RWPE2 (cell line): ENCODE measurements around the gene ZNF664.

ENCODE experiments used
- ATAC-seq: fragments of 200-7000 bp; cut with Tn5 transposase; 3 replicates; pipeline ENCODE4 v1.9.1; 2021; ENCODE audit warnings: low read depth
- DNase-seq: peaks from one replicate; pipeline ENCODE4 v3.0.0-alpha.2; 2020; ENCODE audit warnings: low spot score
- H3K27ac ChIP-seq: fragments of 450-650 bp; 2 replicates; pipeline ENCODE4 v1.5.1; 2017; ENCODE audit warnings: mild to moderate bottlenecking; ENCODE audit not compliant: poor library complexity, severe bottlenecking
- H3K27me3 ChIP-seq: fragments of 250-450 bp; sonication (Bioruptor Pico); 2 replicates; pipeline ENCODE4 v1.5.1; 2021; ENCODE audit warnings: mild to moderate bottlenecking, moderate library complexity; ENCODE audit not compliant: insufficient read depth, poor library complexity, severe bottlenecking
- H3K36me3 ChIP-seq: fragments of 250-450 bp; sonication (Bioruptor Pico); 2 replicates; pipeline ENCODE4 v1.5.1; 2020; ENCODE audit warnings: low read depth, mild to moderate bottlenecking, moderate library complexity
- H3K4me1 ChIP-seq: fragments of 250-450 bp; sonication (Bioruptor Pico); 2 replicates; pipeline ENCODE4 v1.5.1; 2021; ENCODE audit warnings: mild to moderate bottlenecking, moderate library complexity; ENCODE audit not compliant: insufficient read depth, poor library complexity, severe bottlenecking
- H3K4me3 ChIP-seq: fragments of 250-450 bp; sonication (Bioruptor Pico); 2 replicates; pipeline ENCODE4 v1.5.1; 2021; ENCODE audit warnings: mild to moderate bottlenecking, moderate library complexity; ENCODE audit not compliant: severe bottlenecking
- H3K9me3 ChIP-seq: fragments of 250-450 bp; sonication (Bioruptor Pico); 2 replicates; pipeline ENCODE4 v1.5.1; 2021; ENCODE audit warnings: mild to moderate bottlenecking, moderate library complexity; ENCODE audit not compliant: severe bottlenecking
- TF ChIP-seq, protein P1 (sequence below): fragments of 450-650 bp; IDR thresholded peaks from one replicate; pipeline ENCODE4 v1.5.1; 2017; ENCODE audit warnings: mild to moderate bottlenecking, moderate library complexity; ENCODE audit not compliant: poor library complexity, severe bottlenecking

The ZNF664 gene

DNA sequence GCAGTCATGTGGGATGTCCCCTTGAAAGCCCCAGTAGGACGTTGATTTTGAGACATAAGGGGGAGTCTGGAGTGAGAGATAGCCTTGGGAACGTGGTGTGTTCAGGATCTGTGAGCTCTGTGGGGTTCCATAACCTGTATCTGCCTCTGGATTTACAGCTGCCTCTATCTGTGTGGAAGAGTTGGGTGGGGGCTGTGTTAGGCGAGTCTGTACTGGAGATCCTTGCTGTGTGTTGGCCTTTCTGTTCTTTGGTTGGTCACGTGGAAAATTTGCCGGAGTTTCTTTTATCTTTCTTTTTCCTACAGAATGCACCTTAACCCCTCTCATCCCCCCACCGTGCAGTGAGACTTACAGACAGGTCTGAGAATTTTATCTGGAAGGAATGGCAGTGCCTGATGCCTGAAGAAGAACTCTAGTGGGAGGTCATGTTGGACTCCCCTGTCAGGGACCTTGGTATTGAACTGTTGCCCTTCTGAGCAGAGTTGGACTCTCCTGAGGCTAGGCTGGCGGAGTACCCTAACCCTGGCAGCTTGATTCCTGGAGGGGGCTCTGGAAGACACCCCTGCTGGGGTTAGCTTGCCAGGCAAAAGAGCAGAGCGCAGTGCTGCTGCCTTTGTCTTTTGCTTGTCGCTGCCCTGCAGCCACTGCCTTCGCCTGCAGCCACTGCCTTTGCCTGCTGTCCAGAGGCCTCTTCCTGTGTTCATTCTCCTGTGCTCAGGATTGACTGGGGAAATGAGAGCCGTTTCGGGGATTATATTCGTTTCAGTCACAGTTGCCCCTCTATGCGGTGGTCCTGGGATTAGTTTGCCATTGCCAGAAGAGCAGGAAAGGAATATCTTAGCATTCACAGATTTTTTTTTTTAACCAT lies 34.1 kb downstream of the ZNF664 start:
- Histone ChIP-seq H3K4me1 (no peaks in the 10 kb centered on the region), H3K9me3 (no peaks in the 10 kb centered on the region), H3K27ac (no peak overlapping the region), H3K36me3 (peaks cover 41% of the 10 kb centered on the region), H3K4me3 (no peak overlapping the region), H3K27me3 (no peaks in the 10 kb centered on the region)
- DNase-seq (no peak), ATAC-seq (no peak)
- TF ChIP-seq, protein P1, sequence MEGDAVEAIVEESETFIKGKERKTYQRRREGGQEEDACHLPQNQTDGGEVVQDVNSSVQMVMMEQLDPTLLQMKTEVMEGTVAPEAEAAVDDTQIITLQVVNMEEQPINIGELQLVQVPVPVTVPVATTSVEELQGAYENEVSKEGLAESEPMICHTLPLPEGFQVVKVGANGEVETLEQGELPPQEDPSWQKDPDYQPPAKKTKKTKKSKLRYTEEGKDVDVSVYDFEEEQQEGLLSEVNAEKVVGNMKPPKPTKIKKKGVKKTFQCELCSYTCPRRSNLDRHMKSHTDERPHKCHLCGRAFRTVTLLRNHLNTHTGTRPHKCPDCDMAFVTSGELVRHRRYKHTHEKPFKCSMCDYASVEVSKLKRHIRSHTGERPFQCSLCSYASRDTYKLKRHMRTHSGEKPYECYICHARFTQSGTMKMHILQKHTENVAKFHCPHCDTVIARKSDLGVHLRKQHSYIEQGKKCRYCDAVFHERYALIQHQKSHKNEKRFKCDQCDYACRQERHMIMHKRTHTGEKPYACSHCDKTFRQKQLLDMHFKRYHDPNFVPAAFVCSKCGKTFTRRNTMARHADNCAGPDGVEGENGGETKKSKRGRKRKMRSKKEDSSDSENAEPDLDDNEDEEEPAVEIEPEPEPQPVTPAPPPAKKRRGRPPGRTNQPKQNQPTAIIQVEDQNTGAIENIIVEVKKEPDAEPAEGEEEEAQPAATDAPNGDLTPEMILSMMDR, result no peak

DNA sequence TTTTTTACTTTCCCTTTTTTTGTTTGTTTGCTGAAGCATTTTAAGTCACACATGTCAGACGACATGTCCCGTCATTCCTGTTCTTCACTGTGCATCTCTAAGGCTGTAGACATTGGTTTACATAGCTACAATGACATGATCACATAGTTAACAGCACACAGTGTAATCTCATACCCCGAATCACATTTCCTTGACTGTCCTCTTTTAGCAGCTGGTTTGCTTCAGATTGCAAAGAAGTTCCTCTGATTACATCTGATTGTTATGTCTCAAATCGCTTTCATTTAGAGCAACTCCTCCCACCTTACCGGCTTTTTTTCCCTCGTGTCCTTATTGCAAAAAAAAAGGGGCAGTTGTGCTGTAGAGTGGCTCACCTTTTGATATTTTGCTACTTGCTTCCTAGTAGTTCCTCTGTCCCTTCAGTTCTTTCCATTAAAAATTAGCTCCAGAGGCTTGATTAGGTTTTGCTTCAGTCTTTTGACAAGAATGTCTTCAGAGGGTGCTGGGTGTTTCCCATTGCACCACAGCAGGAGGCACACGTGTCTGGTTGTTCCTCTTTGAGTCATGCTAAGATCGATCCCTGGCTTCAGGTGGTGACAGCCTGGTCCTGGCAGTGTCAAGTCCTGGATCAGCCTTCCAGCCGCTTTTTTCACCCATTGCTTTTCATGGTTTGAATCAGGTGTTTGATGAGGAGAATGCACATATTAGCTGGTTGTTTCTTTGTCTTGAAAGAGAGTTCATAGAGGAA lies 35.0 kb downstream of the ZNF664 start:
- ATAC-seq, result no peak
- Histone ChIP-seq H3K27ac (no peak overlapping the region), H3K36me3 (peaks cover 51% of the 10 kb centered on the region), H3K4me3 (no peak overlapping the region), H3K4me1 (no peaks in the 10 kb centered on the region), H3K27me3 (no peaks in the 10 kb centered on the region), H3K9me3 (no peaks in the 10 kb centered on the region)
- TF ChIP-seq, protein P1, result no peak
- DNase-seq, result no peak

DNA sequence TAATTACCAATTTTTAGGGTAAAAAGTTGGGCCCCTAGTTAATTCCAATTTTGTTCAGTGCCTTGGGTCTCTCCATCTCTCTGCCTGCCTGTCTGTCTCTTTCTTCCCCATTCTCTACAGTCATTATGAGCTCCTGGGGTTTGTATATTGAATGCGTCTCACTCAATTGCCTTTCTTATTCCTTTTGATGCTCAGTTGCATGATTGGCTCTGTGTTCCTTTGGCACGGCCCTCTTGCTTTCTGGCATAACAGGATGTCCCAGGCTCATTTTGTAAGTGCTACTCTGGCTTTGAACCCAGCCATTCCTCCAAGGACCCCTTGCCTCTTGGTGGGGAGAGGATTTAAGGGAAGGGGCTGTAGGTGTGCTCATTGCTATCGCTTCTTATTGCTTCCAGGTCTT lies 35.6 kb downstream of the ZNF664 start:
- TF ChIP-seq, protein P1, result no peak
- Histone ChIP-seq H3K36me3 (peaks cover 57% of the 10 kb centered on the region), H3K4me1 (no peaks in the 10 kb centered on the region), H3K27me3 (no peaks in the 10 kb centered on the region), H3K27ac (no peak overlapping the region), H3K4me3 (no peak overlapping the region), H3K9me3 (no peaks in the 10 kb centered on the region)
- ATAC-seq (no peak), DNase-seq (no peak)

DNA sequence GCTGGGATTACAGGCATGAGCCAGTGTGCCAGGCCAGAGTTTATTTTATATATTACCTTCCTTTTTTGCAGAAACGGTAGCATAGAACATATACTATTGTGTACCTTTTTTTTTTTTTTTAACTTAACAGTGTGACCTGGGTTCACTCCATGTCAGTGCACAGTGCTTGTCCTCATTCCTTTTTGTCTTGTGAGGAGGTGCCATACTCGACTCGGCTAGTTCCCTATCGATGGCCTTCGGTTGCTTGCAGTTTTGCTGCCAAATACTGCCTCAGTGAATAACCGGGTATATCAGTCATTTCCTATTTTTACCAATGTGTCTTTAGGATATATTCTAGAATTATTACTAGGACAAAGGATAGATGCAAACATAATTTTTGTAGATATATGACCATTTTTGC lies 36.8 kb downstream of the ZNF664 start:
- H3K4me3 ChIP-seq, result no peak overlapping the region
- H3K27me3 ChIP-seq, result no peaks in the 10 kb centered on the region
- H3K4me1 ChIP-seq, result no peaks in the 10 kb centered on the region
- H3K9me3 ChIP-seq, result no peaks in the 10 kb centered on the region
- TF ChIP-seq, protein P1, result no peak
- DNase-seq (no peak), ATAC-seq (no peak)
- H3K36me3 ChIP-seq, result peaks cover 48% of the 10 kb centered on the region
- H3K27ac ChIP-seq, result no peak overlapping the region
